ENCODE data around the gene ADCY5.
A peak's percentile ranks its signal among the peaks of the same experiment; 100 is the strongest.

ADCY5 gene

GRCh38 chr3:123321806-123322205 is 127.1 kb downstream of the ADCY5 start:
- DNase-seq, result no peak

DNA sequence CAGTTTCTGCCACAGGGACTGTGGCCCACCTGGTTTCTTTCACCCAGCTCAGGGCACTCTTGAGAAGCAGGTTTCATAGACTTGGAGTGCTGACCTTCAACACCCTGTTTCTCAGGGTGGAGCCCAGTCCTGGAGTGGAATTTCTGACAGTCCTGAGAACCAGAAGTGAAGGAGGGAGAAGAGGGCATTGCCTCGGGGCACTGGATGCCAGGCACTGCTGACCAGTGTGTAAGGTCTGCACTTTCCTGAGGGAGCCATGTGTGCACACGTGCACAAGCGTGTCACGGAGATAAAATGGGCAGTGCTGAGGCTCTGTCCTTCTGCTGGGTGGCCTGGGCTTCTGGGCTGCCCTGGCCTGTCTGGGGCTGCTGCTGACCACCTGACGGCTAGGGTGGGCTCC is 128.7 kb downstream of the ADCY5 start:
- no peak for DNase-seq

DNA sequence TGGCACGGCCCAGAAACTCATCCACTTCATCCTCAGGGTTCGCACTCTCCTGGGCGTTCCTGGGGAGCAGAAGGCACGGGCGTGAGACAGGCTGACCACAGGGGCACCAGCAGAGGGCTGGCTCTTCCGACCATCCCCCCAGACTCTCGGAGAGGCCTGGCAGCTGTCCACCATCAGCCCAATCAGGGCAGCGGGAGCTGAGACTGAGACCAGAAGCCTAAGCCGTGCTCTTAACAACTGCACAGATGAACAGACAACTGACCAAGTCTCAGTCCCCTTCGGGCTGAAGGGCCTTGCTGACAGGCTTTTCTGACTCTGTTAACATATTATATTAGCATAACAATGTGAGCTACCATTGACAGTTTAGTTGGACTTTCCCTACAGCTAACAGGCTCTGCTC is 129.1 kb downstream of the ADCY5 start:
- DNase-seq, result no peak

DNA sequence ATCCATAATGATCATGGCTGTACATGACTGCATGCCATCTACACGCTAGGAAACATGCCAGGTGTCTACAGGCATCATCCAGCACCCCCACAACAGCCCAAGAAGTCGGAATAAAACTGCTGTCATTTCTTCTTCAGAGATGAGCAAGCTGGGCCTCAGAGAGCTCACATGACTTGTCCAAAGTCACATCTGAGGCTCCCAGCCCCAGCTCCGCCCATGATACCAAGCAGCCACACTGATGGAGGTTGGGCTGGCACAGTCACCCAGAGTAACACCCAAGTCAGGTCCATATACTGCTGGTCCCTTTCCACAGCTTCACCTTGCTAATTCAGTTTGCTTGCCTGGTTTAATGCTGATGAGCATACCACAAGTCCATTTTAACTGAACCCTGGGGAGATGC is 130.5 kb downstream of the ADCY5 start:
- DNase-seq, result peak; percentile 38

- DNase-seq, result no peak
Observed at GRCh38 chr3:123317716-123318115, 131.2 kb downstream of the ADCY5 start.

- DNase-seq, result no peak
Observed at GRCh38 chr3:123315271-123315595, 133.7 kb downstream of the ADCY5 start.

- DNase-seq, result no peak
Observed at GRCh38 chr3:123314359-123315270, 134.3 kb downstream of the ADCY5 start.

DNA sequence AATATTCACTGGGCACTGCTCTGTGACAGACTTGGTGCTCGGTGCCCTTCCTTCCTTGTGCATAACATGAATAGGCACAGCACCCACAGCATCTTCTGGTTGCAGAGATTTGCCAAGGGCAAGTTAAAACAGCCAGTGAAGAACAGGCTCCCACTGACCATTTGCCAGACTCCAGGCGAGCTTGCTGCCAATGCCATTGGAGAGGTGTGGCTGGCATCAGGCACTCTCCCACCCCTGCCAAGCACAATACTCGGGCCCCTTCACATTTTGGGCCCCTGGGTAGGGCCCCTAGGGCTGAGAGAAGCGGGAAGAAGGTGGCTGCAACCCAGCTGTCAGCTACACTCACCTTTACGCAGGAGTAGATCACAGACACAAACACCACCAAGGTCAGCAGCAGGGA is 135.0 kb downstream of the ADCY5 start:
- DNase-seq, result no peak

DNA sequence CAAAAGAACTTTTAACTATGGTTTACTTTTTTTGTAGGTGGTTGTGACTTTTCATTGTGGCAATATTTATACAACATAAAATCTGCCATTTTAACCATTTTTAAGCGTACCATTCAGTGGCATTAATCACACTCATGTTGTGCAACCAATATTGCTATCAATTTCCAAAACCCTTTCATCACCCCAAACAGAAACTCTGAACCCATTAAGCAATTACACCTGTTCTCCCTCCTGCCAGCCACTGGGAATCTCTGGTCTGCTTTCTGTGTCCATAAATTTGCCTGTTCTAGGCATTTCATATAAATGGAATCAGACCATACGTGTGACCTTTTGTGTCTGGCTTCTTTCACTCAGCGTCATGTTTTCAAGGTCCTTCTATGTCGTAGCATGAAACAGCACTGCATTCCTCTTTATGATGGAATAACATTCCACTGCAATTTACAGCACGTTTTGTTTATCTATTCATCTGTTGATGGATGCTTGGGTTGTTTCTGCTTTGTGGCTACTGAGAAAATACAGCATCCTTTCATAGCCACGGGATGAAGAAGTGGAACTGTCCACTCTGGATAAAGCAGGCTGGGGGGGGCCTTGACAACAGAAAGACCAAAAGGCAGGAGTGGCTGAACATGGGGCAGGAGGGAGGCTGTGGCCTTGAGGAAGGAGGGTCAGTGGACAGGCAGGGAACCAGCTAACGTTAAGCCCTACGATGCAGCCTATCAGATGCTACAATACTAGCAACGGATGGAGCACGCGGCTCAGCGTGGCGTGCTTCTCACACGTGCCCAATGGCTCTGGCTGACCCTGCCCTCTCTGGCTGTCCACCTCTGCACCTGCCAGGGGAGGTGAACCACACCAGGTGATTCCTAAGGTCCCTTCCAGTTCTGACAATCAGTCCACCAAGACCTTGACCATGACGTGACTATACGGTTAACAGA is 136.3 kb downstream of the ADCY5 start:
- no peak for DNase-seq

GRCh38 chr3:123311201-123311600 is 137.7 kb downstream of the ADCY5 start:
- DNase-seq, result no peak

DNA sequence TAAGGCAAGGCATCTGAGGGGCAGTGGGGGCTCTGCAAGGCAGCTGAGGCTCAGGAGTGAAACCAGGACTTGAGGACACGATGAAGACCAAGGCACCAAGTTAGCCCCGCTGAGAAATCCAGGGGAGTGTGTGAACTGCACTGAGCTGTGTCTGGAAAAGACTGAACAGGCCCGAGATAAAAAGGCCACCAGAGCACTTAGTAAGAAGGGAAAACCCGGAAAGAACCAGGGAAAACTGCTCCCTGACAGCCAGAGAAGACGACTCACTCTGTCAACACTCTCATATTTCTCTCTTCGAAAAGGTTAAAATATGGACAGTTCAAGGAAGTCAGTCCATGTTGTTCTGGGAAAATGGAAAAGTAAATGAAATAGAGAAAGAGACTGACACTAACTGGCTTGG is 138.1 kb downstream of the ADCY5 start:
- no peak for DNase-seq

GRCh38 chr3:123310186-123310585 is 138.7 kb downstream of the ADCY5 start:
- no peak for DNase-seq

DNA sequence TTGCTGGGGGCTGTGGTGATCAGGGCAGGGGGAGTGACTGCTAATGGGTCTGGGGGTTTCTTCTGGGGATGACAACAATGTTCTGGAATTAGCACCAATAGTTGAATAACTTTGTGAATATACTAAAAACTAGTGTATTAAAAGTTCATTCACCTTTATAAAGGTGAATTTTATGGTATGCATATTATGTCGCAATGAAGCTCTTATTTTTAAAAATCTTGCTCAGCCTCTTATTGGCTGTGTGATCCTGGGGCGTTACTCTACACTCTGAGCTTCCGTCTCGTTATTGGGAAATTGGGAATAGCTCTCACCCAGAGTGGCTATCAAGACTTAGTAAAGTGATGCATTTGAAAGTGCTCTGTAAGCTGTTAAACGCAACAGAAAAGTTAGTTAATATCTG is 141.8 kb downstream of the ADCY5 start:
- DNase-seq, result no peak

GRCh38 chr3:123305192-123305591 is 143.7 kb downstream of the ADCY5 start:
- no peak for DNase-seq

GRCh38 chr3:123303976-123304560 is 144.8 kb downstream of the ADCY5 start:
- DNase-seq, result no peak

GRCh38 chr3:123302961-123303360 is 145.9 kb downstream of the ADCY5 start:
- DNase-seq, result no peak

DNA sequence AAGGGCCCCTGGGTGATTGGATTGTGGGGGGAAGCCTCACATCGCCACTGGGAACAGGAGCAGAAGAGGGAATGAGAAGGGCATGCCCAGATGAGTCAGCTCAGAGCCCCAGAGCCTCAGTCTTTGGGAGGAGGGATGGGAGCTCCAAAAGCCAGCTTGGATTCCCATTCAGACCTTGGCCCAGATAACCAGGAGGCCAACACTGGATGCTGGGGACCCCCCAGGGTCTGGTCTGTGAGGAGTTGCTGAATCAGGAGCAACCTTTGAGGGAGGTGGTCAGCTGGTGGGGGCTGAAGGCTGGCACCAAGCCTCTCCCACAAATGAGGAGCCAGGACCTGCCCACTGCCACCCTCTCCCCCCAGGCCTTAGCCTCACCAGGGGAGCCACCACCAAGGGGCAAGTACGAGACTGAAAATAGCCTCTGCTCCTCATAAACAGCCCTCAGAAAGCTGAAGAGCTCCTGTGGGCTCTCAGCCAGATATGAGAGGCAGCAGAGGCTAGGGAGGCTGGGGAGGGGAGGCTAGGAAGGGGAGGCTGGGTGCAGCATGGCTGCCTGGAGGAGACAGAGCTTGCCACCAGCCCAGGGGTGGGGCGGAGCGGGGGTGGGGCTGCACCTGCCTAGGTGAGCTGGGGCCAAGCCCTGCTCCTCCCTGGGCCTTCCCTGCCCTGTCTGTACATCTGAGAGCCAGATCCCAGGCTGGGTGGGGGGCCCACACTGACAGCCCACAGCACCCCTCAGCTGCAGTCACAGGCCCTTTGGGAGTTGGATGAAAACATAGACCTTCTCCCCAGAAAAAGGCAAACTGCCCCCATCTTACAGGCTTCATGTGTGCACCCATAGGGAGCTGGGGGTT is 147.3 kb downstream of the ADCY5 start:
- DNase-seq, result no peak

GRCh38 chr3:123300583-123300982 is 148.3 kb downstream of the ADCY5 start:
- DNase-seq, result no peak

DNA sequence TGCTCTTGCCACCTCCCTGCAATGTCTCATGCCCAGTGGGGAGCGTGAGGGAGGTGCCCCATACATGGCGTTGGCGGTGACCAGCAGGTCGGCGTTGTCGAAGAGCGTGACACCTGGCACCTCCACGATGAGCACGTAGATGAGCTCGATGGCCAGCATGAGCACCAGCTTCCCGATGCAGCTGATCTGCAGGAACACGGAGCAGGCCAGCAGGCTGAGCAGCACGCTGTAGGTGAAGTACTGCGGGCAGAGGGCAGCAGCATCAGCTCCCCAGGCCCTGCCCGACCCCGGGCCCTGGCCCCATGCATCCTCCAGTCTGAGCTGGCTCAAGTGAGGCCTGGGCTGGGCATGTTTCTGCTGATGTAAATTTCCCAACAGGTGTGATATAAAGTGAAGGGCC is 148.8 kb downstream of the ADCY5 start:
- no peak for DNase-seq

- no peak for DNase-seq
Observed at GRCh38 chr3:123299581-123299980, 149.3 kb downstream of the ADCY5 start.

GRCh38 chr3:123298903-123299302 is 150.0 kb downstream of the ADCY5 start:
- no peak for DNase-seq

DNA sequence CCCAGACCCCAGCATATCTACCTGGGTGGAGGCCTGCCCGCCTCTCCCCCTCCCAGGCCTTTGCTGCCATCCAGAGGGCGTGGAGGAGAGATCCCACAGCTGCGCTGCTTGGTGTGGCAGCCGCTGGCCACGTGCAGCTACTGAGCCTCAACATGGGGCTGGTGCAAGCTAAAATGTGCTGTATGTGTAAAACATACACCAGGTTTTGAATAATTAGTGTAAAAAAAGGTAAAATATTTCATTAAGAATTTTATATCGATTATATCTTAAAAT is 151.3 kb downstream of the ADCY5 start:
- no peak for DNase-seq

Data from activated CD4-positive, alpha-beta T cell treated with anti-CD3 and anti-CD28 coated beads, Interleukin-10, Interleukin-2, amounts not matched to agents 100 ng/mL and 50 ng/mL, durations not matched to agents 16 hours and 8 hours (primary cell).